NCI-H2081 treated with DMSO at 0.1 percent for 48 hours (cell line): ENCODE measurements around the gene HLA-DPA1.
"Not testable (repeated sequence)": the region's sequence is repeated elsewhere in the genome, so short reads cannot be mapped to it uniquely, and the experiment has no call there.

Source experiments
- DNase-seq: peaks from one replicate; lab custom pipeline; 2025; lab: John Stamatoyannopoulos, UW

The HLA-DPA1 gene

GRCh38 chr6:33064723-33065122 is 8.7 kb downstream of the HLA-DPA1 start:
- no peak for DNase-seq

GRCh38 chr6:33063435-33063834 is 10.0 kb downstream of the HLA-DPA1 start:
- not testable (repeated sequence) for DNase-seq

DNA sequence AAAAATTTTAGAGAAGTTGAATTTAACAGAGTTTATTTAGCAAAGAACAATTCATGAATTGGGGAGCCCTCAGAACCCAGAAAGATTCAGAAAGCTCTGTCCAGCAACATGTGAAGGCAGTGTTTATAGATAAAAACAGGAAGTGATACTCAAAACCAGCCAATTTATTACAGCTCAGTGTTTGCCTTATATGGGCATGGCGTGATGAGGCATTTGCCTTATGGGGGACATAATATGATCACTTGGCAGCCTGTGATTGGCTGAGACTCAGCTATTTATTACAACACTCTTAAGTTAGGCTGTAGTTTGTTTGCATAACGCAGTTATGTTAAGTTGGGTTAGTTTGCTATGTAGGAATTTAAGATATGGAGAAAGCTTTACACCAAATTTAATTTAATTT is 11.5 kb downstream of the HLA-DPA1 start:
- DNase-seq = no peak

- DNase-seq = no peak
Observed at GRCh38 chr6:33057222-33058150, 16.0 kb downstream of the HLA-DPA1 start.

- DNase-seq = no peak
Observed at GRCh38 chr6:33053230-33053629, 20.2 kb downstream of the HLA-DPA1 start.

DNA sequence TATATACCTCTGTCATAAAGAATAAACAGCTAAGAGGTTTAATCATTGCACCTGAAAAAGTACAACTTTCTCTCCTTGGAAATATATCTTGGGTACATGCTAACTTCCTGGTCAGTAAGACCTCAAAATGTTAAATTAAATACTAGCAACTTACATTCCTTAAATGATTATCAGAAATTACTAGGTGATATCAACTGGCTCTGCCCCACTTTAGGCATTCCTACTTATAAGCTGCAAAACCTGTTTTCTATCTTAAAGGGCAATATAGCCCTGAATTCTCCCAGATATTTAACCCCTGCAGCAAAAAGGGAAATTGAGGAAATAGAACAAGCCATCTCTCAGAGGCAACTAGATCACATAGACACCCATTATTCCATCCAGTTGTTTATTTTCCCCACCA is 20.8 kb downstream of the HLA-DPA1 start:
- no peak for DNase-seq

GRCh38 chr6:33050014-33050810 is 23.2 kb downstream of the HLA-DPA1 start:
- no peak for DNase-seq

DNA sequence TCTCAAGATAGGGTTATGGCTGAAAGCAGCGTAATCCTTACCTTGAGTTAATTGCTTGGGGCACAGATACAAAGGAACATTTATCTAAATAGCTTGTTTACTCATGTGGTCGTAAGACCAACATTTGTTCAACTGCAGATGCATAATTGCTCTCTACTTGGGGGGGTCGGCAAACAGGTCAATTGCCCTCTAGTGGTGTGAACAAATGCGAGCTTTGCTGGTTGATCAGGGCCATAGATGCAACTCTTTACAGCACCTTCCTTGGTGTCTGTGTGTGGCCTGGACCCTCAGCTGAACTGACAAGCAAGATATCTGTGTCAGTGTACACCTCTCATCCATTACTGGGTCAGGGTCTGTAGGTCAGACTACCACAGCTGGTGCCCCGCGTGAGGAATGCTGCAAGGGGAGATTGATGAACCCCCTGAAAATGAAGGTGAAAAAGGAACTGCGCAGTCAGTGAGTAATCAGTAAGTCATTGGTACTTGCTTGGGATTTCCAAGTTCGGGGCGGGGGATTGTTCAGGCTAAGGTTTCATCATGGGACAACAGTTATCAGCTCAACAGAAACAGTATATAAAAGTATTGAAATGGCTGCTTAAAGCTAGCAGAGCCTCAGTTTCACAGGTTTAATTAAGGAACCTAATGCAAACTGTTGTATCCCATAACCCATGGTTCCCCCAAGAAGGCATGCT is 24.0 kb downstream of the HLA-DPA1 start:
- DNase-seq = no peak

DNA sequence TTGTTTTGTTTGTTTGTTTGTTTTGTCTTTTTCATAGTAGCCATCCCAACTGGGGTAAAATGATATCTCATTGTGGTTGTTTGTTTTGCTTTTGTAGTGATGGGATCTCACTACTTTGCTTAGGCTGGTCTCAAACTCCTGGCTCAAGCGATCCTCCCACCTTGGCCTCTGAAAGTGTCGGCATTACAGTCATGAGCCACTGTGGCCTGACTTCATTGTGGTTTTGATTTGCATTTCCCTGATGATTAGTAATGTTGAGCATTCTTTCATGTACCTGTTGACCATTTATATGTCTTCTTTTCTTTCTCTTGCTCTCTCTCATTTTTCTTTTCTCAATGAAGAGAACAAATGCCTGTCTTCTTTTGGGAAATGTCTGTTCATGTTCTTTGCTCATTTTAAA is 33.3 kb downstream of the HLA-DPA1 start:
- DNase-seq = no peak

DNA sequence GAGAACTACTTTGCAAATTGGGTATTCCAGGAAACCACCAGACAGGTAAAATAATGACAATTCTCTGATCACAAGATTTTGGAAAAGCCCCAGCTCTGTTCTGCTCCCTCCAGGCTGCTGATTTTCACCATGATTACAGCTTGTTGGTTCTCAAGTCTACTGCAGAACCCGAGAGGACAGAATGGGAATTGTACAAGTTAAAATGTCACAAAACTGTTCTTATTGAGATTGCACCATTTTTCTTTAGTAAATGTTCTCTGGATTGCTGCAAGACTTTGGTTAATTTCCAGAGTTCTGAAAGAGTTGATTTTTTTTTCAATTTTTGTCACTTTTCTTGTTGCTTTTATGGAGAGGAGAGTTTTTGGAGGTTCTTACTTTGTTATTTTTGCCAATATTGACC is 36.9 kb downstream of the HLA-DPA1 start:
- no peak for DNase-seq

DNA sequence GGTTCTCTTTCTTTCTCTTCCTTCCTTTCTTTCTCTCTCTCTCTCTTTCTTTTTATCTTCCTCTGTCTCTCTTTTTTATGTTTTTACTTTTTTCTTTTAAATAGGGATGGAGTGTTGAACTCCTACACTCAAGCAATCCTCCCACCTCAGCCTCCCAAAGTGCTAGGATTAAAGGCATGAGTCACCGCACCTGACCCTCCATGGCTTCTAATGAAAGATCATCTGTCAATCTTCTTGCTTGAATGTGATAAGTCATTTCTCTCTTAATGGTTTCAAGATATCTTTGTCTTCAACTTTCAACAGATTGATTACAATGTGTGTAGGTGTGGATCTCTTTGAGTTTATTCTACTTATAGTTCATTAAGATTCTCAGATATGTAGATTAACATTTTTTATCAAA is 38.9 kb downstream of the HLA-DPA1 start:
- no peak for DNase-seq

GRCh38 chr6:33030245-33030644 is 43.2 kb downstream of the HLA-DPA1 start:
- DNase-seq = no peak

GRCh38 chr6:33029328-33030184 is 43.9 kb downstream of the HLA-DPA1 start:
- DNase-seq = no peak

DNA sequence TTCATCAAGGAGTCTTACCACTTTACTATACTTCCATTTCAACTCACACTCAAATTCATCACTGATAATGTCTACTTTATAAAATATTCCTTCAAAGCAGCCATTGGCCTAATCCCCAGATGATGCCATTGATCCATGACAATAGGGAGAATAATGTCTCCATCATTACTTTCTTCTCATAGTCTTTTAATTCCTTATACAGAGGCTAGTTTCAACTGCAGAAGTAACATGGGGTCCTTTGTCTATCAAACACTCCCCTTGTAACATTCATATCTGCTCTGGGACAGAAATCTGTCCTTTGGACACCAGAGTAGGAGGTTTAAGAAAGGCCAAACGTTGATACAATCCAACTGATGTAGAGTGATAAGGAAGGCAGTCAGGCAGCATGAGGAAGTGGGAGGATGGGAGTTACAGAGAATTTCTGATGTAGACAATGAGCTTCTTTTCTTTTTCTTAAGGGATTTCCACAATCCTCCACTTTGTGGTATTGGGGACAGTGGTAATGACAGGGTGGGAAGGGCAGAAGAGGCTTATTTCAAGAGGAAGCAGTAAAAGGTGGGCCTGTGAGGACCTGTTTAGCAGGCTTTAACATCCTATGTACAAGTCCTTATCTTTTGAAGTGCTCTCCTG is 45.1 kb downstream of the HLA-DPA1 start:
- no peak for DNase-seq

DNA sequence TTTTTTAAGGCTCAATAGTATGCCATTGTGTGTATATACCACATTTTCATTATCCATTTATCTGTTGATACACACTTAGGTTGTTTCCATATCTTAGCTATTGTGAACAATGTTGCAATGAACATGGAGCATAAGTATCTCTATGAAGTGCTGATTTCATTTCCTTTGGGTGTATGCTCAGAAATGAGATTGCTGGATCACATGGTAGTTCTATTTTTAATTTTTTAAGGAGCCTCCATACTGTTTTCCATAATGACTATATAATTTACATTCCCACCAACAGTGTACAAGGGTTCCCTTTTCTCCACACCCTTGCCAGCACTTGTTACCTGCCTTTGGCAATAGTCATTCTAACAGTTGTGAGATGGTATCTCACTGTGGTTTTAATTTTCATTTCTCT is 48.9 kb downstream of the HLA-DPA1 start:
- no peak for DNase-seq

DNA sequence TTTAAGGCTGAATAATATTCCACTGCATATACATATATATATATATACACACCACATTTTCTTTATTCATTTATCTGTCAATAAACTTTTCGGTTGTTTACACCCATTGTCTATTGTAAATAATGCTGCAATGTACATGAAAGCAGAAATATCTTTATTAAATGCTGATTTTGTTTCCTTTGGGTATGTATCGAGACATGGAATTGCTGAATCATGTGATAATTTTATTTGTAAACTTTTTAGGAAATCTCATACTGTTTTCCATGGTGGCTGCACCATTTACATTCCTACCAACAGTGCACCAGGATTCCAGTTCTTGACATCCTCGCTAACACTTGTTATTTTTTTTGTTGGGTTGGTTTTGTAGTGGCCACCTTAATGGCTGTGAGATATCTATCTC is 49.9 kb downstream of the HLA-DPA1 start:
- no peak for DNase-seq

DNA sequence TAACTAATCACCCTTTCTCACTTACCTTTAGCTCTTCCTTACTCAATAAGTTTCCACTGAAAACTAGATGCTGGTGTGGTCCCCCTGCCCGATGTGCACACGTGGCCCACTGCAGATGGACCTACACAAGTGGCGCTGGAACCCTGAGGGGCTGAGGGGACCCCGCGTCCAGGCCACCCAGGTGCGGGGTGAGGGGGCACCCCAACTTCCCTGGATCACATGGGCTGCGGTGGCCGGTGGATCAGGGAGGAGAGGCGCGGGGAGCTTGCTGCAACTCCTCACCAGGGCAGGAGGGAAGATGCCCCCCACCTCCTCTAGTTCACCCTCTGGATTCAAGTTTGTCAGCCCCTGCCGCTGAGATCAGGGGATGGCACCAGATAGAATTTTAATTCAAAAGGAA is 51.5 kb downstream of the HLA-DPA1 start:
- DNase-seq = no peak

- DNase-seq = no peak
Observed at GRCh38 chr6:33019372-33019771, 54.1 kb downstream of the HLA-DPA1 start.

DNA sequence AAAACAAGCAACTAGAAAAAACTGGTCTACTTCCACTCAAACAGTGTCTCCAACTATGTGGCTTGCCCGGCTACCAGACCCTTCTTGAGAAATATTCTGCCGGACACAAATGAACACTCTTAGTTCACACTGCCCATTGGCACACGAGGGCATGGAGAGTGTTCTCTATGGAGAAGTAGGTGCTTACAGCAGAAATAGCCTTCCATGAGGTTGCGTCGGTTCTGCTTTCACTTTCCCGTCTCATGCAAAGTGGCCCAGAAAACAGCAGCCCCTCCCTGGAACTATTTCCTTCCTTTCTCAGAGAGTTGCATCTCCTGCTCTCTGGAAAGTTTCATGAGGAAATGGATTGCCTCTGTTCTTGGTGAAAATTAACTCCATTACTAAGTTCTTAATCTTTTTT is 54.5 kb downstream of the HLA-DPA1 start:
- DNase-seq = no peak

- DNase-seq = no peak
Observed at GRCh38 chr6:33018418-33018817, 55.0 kb downstream of the HLA-DPA1 start.

GRCh38 chr6:33017694-33018353 is 55.6 kb downstream of the HLA-DPA1 start:
- DNase-seq = no peak
